ENCODE data around the gene TMEM117. TPM values are rescaled to one million over a fixed set of nuclear protein-coding genes. Genes with fewer than 3 reads are reported as not detected.

The TMEM117 gene
- total and polyA plus RNA-seq, 2 donors (not counting 1 experiment from before 2014, with no cell fraction given), result 2.0 to 10.4 TPM

GRCh38 chr12:44235674-44236073 lies 399.8 kb downstream of the TMEM117 start:
- no peaks in the 10 kb centered on the region for H3K27me3 ChIP-seq (replicated peaks in 1 of 4; ENCODE audit: control extremely low read depth in 1 of 4, control insufficient read depth in 3 of 4, insufficient read depth in 4 of 4, low read length in 3 of 4)
- Mint-ChIP-seq H3K9me3 (ENCODE audit: insufficient read depth) (peaks cover 1% of the 10 kb centered on the region), H3K27ac (no peak overlapping the region), H3K4me3 (no peak overlapping the region), H3K4me1 (no peaks in the 10 kb centered on the region), H3K27me3 (no peaks in the 10 kb centered on the region)
- H3K79me2 ChIP-seq (ENCODE audit: control insufficient read depth, insufficient read depth, low read length), result no peaks in the 10 kb centered on the region
- ATAC-seq (ENCODE audit: low read depth), result no peak
- ChIA-PET CTCF (no interaction called here), POLR2A (no interaction called here)
- no peak overlapping the region for H3K4me2 ChIP-seq (replicated peaks; ENCODE audit: low read depth, low read length, poor library complexity, severe bottlenecking)
- no peaks in the 10 kb centered on the region for H4K20me1 ChIP-seq (ENCODE audit: control insufficient read depth, insufficient read depth, low read length, poor library complexity, severe bottlenecking)
- no peaks in the 10 kb centered on the region for H3K4me1 ChIP-seq (ENCODE audit: control insufficient read depth in 2 of 2, insufficient read depth in 2 of 2, low read length in 2 of 2)
- no peak for DNase-seq
- no CpG with 5 or more reads among the region's 1 CpG for WGBS (ENCODE audit: insufficient coverage)
- intact Hi-C loops (cut with micrococcal nuclease), result no loop called here
- H3K27ac ChIP-seq (ENCODE audit: low read length in 2 of 2), result no peak overlapping the region
- no peaks in the 10 kb centered on the region for H3K36me3 ChIP-seq (replicated peaks in 1 of 2; ENCODE audit: control extremely low read depth in 1 of 2, control insufficient read depth in 1 of 2, extremely low read depth in 1 of 2, insufficient read depth in 2 of 2, low read length in 1 of 2)
- no peak overlapping the region for H2AFZ ChIP-seq (ENCODE audit: insufficient read depth, low read depth, low read length, poor library complexity, severe bottlenecking)
- TF ChIP-seq CTCF (IDR thresholded peaks at IDR 0.05) (no peak), EZH2 (IDR thresholded peaks at IDR 0.05; ENCODE audit: borderline replicate concordance, insufficient read depth, low read depth, low read length, poor library complexity, severe bottlenecking) (no peak)
- H3K9me3 ChIP-seq (ENCODE audit: control extremely low read depth in 1 of 3, control insufficient read depth in 2 of 3, insufficient read depth in 1 of 3, low read length in 2 of 3), result no peaks in the 10 kb centered on the region
- H3K4me3 ChIP-seq (ENCODE audit: control extremely low read depth in 1 of 5, extremely low read depth in 1 of 5, insufficient read depth in 1 of 5, low read depth in 2 of 5, low read length in 4 of 5), result no peak overlapping the region
- no peak overlapping the region for H3K9ac ChIP-seq (ENCODE audit: low read length)

GRCh38 chr12:44240186-44240585 lies 404.3 kb downstream of the TMEM117 start:
- ATAC-seq (ENCODE audit: low read depth) (no peak), DNase-seq (no peak)
- no peaks in the 10 kb centered on the region for H3K9me3 ChIP-seq (ENCODE audit: control extremely low read depth in 1 of 3, control insufficient read depth in 2 of 3, insufficient read depth in 1 of 3, low read length in 2 of 3)
- CTCF ChIA-PET, result no interaction called here
- no peak overlapping the region for H3K9ac ChIP-seq (ENCODE audit: low read length)
- no peaks in the 10 kb centered on the region for H4K20me1 ChIP-seq (ENCODE audit: control insufficient read depth, insufficient read depth, low read length, poor library complexity, severe bottlenecking)
- no peak overlapping the region for H2AFZ ChIP-seq (ENCODE audit: insufficient read depth, low read depth, low read length, poor library complexity, severe bottlenecking)
- no CpG with 5 or more reads among the region's 2 CpGs for WGBS (ENCODE audit: insufficient coverage)
- no peaks in the 10 kb centered on the region for H3K36me3 ChIP-seq (replicated peaks in 1 of 2; ENCODE audit: control extremely low read depth in 1 of 2, control insufficient read depth in 1 of 2, extremely low read depth in 1 of 2, insufficient read depth in 2 of 2, low read length in 1 of 2)
- no peaks in the 10 kb centered on the region for H3K4me1 ChIP-seq (ENCODE audit: control insufficient read depth in 2 of 2, insufficient read depth in 2 of 2, low read length in 2 of 2)
- H3K4me2 ChIP-seq (replicated peaks; ENCODE audit: low read depth, low read length, poor library complexity, severe bottlenecking), result no peak overlapping the region
- no peak overlapping the region for H3K4me3 ChIP-seq (ENCODE audit: control extremely low read depth in 1 of 5, extremely low read depth in 1 of 5, insufficient read depth in 1 of 5, low read depth in 2 of 5, low read length in 4 of 5)
- no peak for TF ChIP-seq EZH2 (IDR thresholded peaks at IDR 0.05; ENCODE audit: borderline replicate concordance, insufficient read depth, low read depth, low read length, poor library complexity, severe bottlenecking)
- no peak for TF ChIP-seq CTCF (IDR thresholded peaks at IDR 0.05)
- POLR2A ChIA-PET, result no interaction called here
- H3K27me3 ChIP-seq (replicated peaks in 1 of 4; ENCODE audit: control extremely low read depth in 1 of 4, control insufficient read depth in 3 of 4, insufficient read depth in 4 of 4, low read length in 3 of 4), result no peaks in the 10 kb centered on the region
- H3K79me2 ChIP-seq (ENCODE audit: control insufficient read depth, insufficient read depth, low read length), result no peaks in the 10 kb centered on the region
- H3K4me1 Mint-ChIP-seq, result no peaks in the 10 kb centered on the region
- no peaks in the 10 kb centered on the region for H3K27me3 Mint-ChIP-seq
- H3K4me3 Mint-ChIP-seq, result no peak overlapping the region
- H3K9me3 Mint-ChIP-seq (ENCODE audit: insufficient read depth), result peaks cover 4% of the 10 kb centered on the region
- no peak overlapping the region for H3K27ac ChIP-seq (ENCODE audit: low read length in 2 of 2)
- no peak overlapping the region for H3K27ac Mint-ChIP-seq
- intact Hi-C loops (cut with micrococcal nuclease), result no loop called here

All from B cell (primary cell).